HG03558 (cell line): ENCODE results near the gene ISOC1.

Experiments used
- ATAC-seq: cut with Tn5 transposase; IDR thresholded peaks from one replicate; pipeline ENCODE4 v1.9.1; 2021; ENCODE audit warnings: moderate number of reproducible peaks; ENCODE audit not compliant: unreplicated experiment; ENCODE audit errors: extremely low read depth

The ISOC1 gene

DNA sequence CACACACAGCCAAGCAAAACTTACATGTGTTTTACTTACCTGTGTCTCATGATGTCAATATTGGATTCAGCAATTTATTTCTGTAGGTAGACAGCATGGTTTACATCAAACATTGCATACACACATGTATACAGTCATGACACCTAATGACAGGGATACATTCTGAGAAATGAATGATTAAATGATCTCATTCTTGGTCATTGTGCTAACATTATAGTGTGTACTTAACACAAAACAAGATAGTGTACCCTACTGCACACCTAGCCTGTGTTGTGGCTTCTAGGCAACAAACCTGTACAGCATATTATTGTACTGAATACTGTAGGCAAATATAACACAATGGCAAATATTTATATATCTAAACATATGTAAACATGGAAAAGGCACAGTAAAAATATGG, 28.0 kb downstream of the ISOC1 start:
- no peak for ATAC-seq

GRCh38 chr5:129124608-129125007, 30.1 kb downstream of the ISOC1 start:
- ATAC-seq = no peak

DNA sequence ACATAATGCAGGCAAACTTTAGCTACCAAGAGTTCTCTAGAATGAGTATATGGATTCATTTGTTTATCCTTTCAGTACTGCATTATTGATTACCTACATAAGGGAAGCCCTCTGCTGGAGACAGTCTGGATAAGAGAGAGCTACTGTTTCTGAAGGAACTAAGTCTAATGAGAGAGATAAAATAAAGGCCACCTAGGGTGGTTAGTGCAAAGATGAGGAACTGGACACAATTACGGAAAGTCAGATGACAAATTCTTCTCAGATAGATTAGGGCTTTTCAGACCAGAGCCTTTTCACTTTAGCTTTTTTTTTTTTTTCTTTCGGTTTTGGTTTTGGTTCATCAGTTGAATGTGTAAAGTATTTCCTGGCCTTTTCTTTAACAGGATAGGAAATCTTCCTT, 31.3 kb downstream of the ISOC1 start:
- peak; percentile 79 for ATAC-seq

DNA sequence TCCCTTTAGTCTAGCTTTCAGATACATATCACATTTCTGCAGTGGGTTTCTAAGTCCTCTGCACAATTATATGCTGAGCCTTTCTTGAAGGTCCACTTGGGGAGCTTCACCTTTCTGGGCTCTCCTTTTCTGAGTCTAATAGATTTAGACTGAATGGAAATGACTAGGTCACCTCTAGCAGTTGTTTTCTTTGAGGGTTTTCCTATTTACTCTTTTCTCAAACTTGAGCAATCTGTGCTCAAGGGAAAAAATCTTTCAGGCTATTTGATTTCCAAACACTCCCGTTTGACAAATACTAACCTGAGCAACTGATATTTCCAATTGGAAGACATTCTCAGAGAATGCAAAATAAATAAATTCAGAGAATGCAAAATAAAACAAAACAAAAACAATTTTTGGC, 39.0 kb downstream of the ISOC1 start:
- no peak for ATAC-seq

DNA sequence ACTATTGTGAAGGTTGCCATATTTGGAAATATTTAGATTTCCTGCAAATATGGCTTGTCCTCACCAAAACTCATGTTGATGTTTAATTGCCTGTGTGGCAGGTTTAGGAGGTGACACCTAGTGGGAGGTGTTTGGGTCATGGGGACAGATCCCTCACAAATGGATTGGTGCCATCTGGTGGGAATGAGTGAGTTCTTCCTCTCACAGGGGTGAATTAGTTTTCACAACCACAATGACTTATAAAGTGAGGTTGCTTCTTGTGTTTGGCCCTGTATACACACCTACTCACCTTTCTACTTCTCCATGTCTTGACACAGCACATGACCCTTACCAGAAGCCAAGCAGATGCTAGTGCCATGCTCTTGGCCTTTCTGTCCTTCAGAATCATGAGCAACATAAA, 41.1 kb downstream of the ISOC1 start:
- peak; percentile 47 for ATAC-seq

GRCh38 chr5:129137637-129138036, 43.1 kb downstream of the ISOC1 start:
- ATAC-seq = no peak

DNA sequence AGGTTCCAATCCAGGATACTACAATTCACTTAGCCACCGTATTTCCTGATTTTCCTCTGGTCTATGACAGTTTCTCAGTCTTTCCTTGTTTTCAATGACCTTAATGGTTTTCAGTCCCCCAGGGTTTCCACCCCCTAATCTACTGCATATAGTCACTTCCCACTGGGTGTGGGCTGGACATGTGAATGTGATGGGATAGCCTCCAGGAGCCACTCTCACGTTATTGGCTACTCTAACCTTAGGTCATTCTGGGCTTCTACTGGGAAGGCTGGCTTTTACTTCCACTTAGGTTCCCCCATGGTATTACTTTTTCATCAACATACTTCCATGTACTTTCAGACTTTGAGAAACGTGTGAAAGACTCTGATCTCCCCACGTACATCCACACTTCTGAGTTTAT, 46.5 kb downstream of the ISOC1 start:
- ATAC-seq = no peak

DNA sequence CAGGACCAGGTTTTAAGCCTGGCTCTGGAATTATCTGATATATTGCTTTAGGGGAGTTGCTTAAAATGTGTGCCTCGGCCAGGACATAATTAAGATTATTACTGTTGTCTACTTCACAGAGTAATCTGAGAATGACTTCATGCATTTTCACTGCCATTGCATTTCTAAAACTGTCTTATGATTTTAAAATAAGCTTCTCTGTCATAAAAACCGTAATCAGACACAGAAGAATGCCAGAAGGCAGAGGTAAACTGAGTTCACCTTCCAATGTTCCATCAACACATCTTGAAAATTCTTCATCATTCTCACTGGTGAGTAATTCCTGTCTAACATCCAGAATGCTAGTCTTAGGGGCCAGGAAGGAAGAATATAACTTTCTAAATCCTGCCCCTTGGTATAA, 47.1 kb downstream of the ISOC1 start:
- no peak for ATAC-seq

DNA sequence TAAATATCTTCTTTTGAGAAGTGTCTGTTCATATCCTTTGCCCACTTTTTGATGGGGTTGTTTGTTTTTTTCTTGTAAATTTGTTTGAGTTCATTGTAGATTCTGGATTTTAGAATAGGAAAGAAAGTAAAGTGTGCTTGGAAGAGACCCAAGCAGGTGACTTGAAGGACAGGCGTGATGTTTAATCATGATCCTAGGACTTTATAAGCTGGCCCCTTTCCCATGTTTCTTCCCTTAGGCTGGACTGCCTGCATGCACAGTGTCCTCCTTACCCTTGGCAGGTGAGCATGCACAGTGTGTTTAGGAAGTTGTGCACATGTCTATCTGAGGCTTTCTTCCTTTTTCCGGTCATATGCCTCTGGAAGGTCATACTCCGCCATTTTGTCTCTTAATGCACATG, 61.3 kb downstream of the ISOC1 start:
- no peak for ATAC-seq

DNA sequence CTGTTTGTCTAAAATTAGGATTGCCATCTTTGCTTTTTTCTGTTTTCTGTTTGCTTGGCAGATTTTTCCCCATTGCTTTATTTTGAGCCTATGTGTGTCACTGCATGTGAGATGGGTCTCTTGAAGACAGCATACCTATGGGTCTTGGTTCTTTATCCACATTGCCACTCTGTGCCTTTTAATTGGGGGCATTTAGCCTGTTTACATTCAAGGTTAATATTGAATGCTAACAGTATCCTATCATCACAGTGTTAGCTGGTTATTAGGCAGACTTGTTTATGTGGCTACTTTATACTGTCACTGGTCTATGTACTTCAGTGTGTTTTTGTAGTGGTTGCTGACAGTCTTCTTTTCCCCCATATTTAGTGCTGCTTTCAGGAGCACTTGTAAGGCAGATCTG, 67.3 kb downstream of the ISOC1 start:
- ATAC-seq = no peak
